ENCODE measurements around the gene PRDM11. TPM values are rescaled to one million over a fixed set of nuclear protein-coding genes. Genes with fewer than 3 reads are reported as not detected.

Gene PRDM11
- total and polyA plus RNA-seq, 2 of the 8 experiments (the other 6 are each of a cell fraction or from before 2014, with no cell fraction given), result 3.6 to 11.7 TPM

DNA sequence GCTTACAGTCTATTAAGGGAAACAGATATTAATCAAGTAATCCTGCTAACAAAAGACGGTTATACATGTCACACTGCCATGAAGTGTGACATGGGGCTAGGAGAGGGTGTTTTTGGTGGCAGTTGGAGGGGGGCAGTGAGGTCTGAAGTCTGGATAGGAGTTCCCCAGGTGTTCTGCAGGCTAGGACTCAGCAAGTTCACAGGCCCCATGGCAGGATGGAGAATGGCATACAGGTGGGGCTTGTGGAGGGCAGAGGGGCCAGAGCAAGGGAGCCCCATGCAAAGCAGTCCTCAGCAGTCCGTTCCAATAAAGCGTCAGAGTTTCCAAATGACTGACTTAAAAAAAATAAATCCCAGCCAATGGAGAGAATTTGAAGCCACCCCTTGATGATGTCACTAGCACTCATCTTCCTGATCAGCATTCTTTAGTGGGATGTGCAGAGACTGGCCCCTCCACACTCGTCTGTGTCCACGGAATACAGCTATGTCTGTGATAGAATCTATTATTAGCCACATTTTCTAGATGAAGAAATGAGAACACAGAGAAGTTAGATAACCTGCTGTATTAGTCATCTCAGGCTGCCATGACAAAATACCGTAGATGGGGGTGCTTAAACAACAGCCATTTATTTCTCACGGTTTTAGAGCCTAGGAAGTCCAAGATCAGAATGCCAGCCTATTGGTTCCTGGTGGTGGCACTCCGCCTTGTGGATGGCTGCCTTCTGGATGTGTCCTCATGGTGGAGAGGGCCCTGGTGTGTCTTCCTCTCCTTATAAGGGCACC, 32.6 kb downstream of the PRDM11 start:
- H4K5ac ChIP-seq (ENCODE audit: insufficient read length, low read depth, low read length), result no peak overlapping the region
- H3K4ac ChIP-seq (replicated peaks; ENCODE audit: insufficient read length, low read depth, low read length), result no peak overlapping the region
- no peak overlapping the region for H4K8ac ChIP-seq (ENCODE audit: extremely low read depth, insufficient read depth, low read length)
- H2AFZ ChIP-seq (ENCODE audit: low read length), result no peak overlapping the region
- ChIA-PET POLR2A (ENCODE audit: partially characterized antibody) (no interaction called here), CTCF (ENCODE audit: partially characterized antibody) (interaction anchor here (1.0 to 1.2 kb wide), 3 partner anchors 9 to 153 kb away, joined by 3 to 4 read pairs (median 3); no protein-coding TSS in a partner anchor)
- WGBS, 2 experiments (ENCODE audit: extremely low coverage in 1 of 2, insufficient coverage in 1 of 2, insufficient read length in 1 of 2, insufficient replicate concordance in 2 of 2, low coverage in 1 of 2, low lambda C conversion rate in 2 of 2, missing lambda C conversion rate in 1 of 2), result 94% methylated on average over 8 of the region's 8 CpGs; no CpG with 5 or more reads in 1 of the 2 experiments
- no peak overlapping the region for H3K23ac ChIP-seq (ENCODE audit: insufficient read length)
- H3K27ac ChIP-seq (ENCODE audit: low read depth, low read length), result no peak overlapping the region
- H3K4me3 ChIP-seq (ENCODE audit: extremely low read depth in 1 of 4, insufficient read depth in 2 of 4, low read depth in 3 of 4, low read length in 4 of 4), result no peak overlapping the region
- H3K56ac ChIP-seq (replicated peaks; ENCODE audit: insufficient read length, low read depth, low read length), result no peak overlapping the region
- H3K4me2 ChIP-seq (ENCODE audit: insufficient read depth in 1 of 2, low read depth in 2 of 2, low read length in 2 of 2), result peak overlapping the region in 1 of 2 experiments; percentile 60; a peak in 1 of 4 replicates
- no peaks in the 10 kb centered on the region for H4K20me1 ChIP-seq (replicated peaks in 1 of 2; ENCODE audit: control insufficient read depth in 1 of 2, insufficient read depth in 2 of 2, low read length in 2 of 2)
- no peak overlapping the region for H3K18ac ChIP-seq (ENCODE audit: extremely low read depth, low read length)
- peak in 1 of 2 experiments; percentile 10; a peak in 1 of 4 replicates for TF ChIP-seq RAD21 (IDR thresholded peaks at IDR 0.05 in 1 of 2, conservative IDR thresholded peaks at IDR 0.05 in 1 of 2; ENCODE audit: low read depth in 2 of 2, low read length in 2 of 2)
- no peak for TF ChIP-seq CBX5 (IDR thresholded peaks at IDR 0.05; ENCODE audit: low read depth, low read length)
- no peak for TF ChIP-seq SIN3A (conservative IDR thresholded peaks at IDR 0.05 in 1 of 2, IDR thresholded peaks at IDR 0.05 in 1 of 2; ENCODE audit: low read depth in 1 of 2, low read length in 2 of 2)
- no peak overlapping the region for H2BK15ac ChIP-seq (ENCODE audit: low read length)
- no peak overlapping the region for H2AK5ac ChIP-seq (ENCODE audit: low read depth, low read length)
- 0 out of 2 replicates have a peak overlapping the region, but pooled peaks have one; percentile 55 for H2BK12ac ChIP-seq (ENCODE audit: low read depth, low read length)
- DNase-seq (ENCODE audit: low read depth in 1 of 2, low spot score in 2 of 2) (no peak), FAIRE-seq (no peak)
- H4K91ac ChIP-seq (replicated peaks; ENCODE audit: insufficient read length, low read length), result no peak overlapping the region
- H3K27me3 ChIP-seq (replicated peaks in 1 of 4; ENCODE audit: control insufficient read depth in 3 of 4, extremely low read depth in 1 of 4, insufficient read depth in 3 of 4, low read length in 3 of 4), result no peaks in the 10 kb centered on the region
- H3K14ac ChIP-seq (ENCODE audit: insufficient read length), result no peak overlapping the region
- no peak overlapping the region for H2BK5ac ChIP-seq (ENCODE audit: low read depth, low read length)
- no peak overlapping the region for H2BK120ac ChIP-seq (replicated peaks; ENCODE audit: low read depth, low read length)
- H3K4me1 ChIP-seq (replicated peaks in 1 of 4; ENCODE audit: control insufficient read depth in 3 of 4, insufficient read depth in 4 of 4, low read length in 3 of 4), result peaks cover 0 to 17% (median 11%) of the 10 kb centered on the region in 4 experiments; a peak in 6 of 7 replicates
- peaks cover 2% of the 10 kb centered on the region; the same call in 1 of the 2 replicates for H3K79me1 ChIP-seq (ENCODE audit: low read depth, low read length)
- no peak overlapping the region for H3K9ac ChIP-seq (replicated peaks in 1 of 4; ENCODE audit: extremely low read depth in 1 of 4, low read depth in 3 of 4, low read length in 3 of 4)
- H3K23me2 ChIP-seq (ENCODE audit: low read depth, low read length), result peaks cover 5% of the 10 kb centered on the region; the same call in 1 of the 2 replicates
- no peaks in the 10 kb centered on the region; a peak in 1 of 8 replicates for H3K36me3 ChIP-seq (ENCODE audit: control insufficient read depth in 2 of 4, insufficient read depth in 4 of 4, low read length in 3 of 4)
- H2BK20ac ChIP-seq (ENCODE audit: low read length), result no peak overlapping the region; the same call in 1 of the 2 replicates
- H3K9me3 ChIP-seq (ENCODE audit: insufficient read depth in 2 of 2, low read depth in 1 of 2, low read length in 1 of 2), result no peaks in the 10 kb centered on the region
- no peaks in the 10 kb centered on the region for H3K79me2 ChIP-seq (ENCODE audit: control insufficient read depth in 1 of 2, insufficient read depth in 2 of 2, low read length in 2 of 2)

All from H1 (cell line).